ENCODE results near the gene ORC5.
"Not testable (repeated sequence)": the region's sequence is repeated elsewhere in the genome, so short reads cannot be mapped to it uniquely, and the experiment has no call there.

Gene ORC5

GRCh38 chr7:104185346-104185745 is 22.5 kb downstream of the ORC5 start:
- DNase-seq (ENCODE audit: low read depth), result no peak

- no peak for DNase-seq (ENCODE audit: low read depth)
Measured at GRCh38 chr7:104179178-104179577, 28.6 kb downstream of the ORC5 start.

- DNase-seq (ENCODE audit: low read depth), result not testable (repeated sequence)
Measured at GRCh38 chr7:104177565-104178083, 30.2 kb downstream of the ORC5 start.

- no peak for DNase-seq (ENCODE audit: low read depth)
Measured at GRCh38 chr7:104176332-104176731, 31.5 kb downstream of the ORC5 start.

- DNase-seq (ENCODE audit: low read depth), result no peak
Measured at GRCh38 chr7:104175361-104175984, 32.3 kb downstream of the ORC5 start.

- DNase-seq (ENCODE audit: low read depth), result no peak
Measured at GRCh38 chr7:104174798-104175197, 33.0 kb downstream of the ORC5 start.

GRCh38 chr7:104162081-104162480 is 45.7 kb downstream of the ORC5 start:
- no peak for DNase-seq (ENCODE audit: low read depth)

GRCh38 chr7:104161244-104161643 is 46.6 kb downstream of the ORC5 start:
- DNase-seq (ENCODE audit: low read depth), result no peak

GRCh38 chr7:104160375-104160774 is 47.4 kb downstream of the ORC5 start:
- no peak for DNase-seq (ENCODE audit: low read depth)

GRCh38 chr7:104156842-104157277 is 51.0 kb downstream of the ORC5 start:
- no peak for DNase-seq (ENCODE audit: low read depth)

GRCh38 chr7:104153287-104153686 is 54.5 kb downstream of the ORC5 start:
- DNase-seq (ENCODE audit: low read depth), result no peak

- no peak for DNase-seq (ENCODE audit: low read depth)
Measured at GRCh38 chr7:104152468-104152867, 55.3 kb downstream of the ORC5 start.

- no peak for DNase-seq (ENCODE audit: low read depth)
Measured at GRCh38 chr7:104150470-104150869, 57.3 kb downstream of the ORC5 start.

GRCh38 chr7:104149822-104150221 is 58.0 kb downstream of the ORC5 start:
- no peak for DNase-seq (ENCODE audit: low read depth)

- DNase-seq (ENCODE audit: low read depth), result no peak
Measured at GRCh38 chr7:104142147-104142546, 65.7 kb downstream of the ORC5 start.

GRCh38 chr7:104137971-104138370 is 69.8 kb downstream of the ORC5 start:
- no peak for DNase-seq (ENCODE audit: low read depth)

GRCh38 chr7:104137511-104137910 is 70.3 kb downstream of the ORC5 start:
- no peak for DNase-seq (ENCODE audit: low read depth)

GRCh38 chr7:104136981-104137380 is 70.8 kb downstream of the ORC5 start:
- DNase-seq (ENCODE audit: low read depth), result no peak

- no peak for DNase-seq (ENCODE audit: low read depth)
Measured at GRCh38 chr7:104136561-104136960, 71.3 kb downstream of the ORC5 start.

- DNase-seq (ENCODE audit: low read depth), result no peak
Measured at GRCh38 chr7:104135760-104136558, 71.9 kb downstream of the ORC5 start.

- no peak for DNase-seq (ENCODE audit: low read depth)
Measured at GRCh38 chr7:104133238-104133637, 74.6 kb downstream of the ORC5 start.

GRCh38 chr7:104130726-104131125 is 77.1 kb downstream of the ORC5 start:
- no peak for DNase-seq (ENCODE audit: low read depth)

- DNase-seq (ENCODE audit: low read depth), result no peak
Measured at GRCh38 chr7:104127204-104127603, 80.6 kb downstream of the ORC5 start.

All from CMK (cell line).